ENCODE data around the gene AGFG2. TPM values are rescaled to one million over a fixed set of nuclear protein-coding genes. Genes with fewer than 3 reads are reported as not detected.
"Not testable (repeated sequence)": the region's sequence is repeated elsewhere in the genome, so short reads cannot be mapped to it uniquely, and the experiment has no call there.

The AGFG2 gene
- total and polyA plus RNA-seq, 2 donors (not counting 1 experiment from before 2014, with no cell fraction given) = 2.4 to 3.1 TPM

- H2AFZ ChIP-seq (ENCODE audit: low read length) = no peak overlapping the region
- no peaks in the 10 kb centered on the region for H3K79me2 ChIP-seq (ENCODE audit: control insufficient read depth, insufficient read depth, low read length)
- no peaks in the 10 kb centered on the region for H3K36me3 ChIP-seq (ENCODE audit: control insufficient read depth, insufficient read depth, low read length)
- H3K4me2 ChIP-seq (ENCODE audit: extremely low read depth, insufficient read depth, low read length) = no peak overlapping the region
- H3K4me1 ChIP-seq (ENCODE audit: control insufficient read depth, extremely low read depth, insufficient read depth, low read length) = no peaks in the 10 kb centered on the region
- TF ChIP-seq, protein P1, sequence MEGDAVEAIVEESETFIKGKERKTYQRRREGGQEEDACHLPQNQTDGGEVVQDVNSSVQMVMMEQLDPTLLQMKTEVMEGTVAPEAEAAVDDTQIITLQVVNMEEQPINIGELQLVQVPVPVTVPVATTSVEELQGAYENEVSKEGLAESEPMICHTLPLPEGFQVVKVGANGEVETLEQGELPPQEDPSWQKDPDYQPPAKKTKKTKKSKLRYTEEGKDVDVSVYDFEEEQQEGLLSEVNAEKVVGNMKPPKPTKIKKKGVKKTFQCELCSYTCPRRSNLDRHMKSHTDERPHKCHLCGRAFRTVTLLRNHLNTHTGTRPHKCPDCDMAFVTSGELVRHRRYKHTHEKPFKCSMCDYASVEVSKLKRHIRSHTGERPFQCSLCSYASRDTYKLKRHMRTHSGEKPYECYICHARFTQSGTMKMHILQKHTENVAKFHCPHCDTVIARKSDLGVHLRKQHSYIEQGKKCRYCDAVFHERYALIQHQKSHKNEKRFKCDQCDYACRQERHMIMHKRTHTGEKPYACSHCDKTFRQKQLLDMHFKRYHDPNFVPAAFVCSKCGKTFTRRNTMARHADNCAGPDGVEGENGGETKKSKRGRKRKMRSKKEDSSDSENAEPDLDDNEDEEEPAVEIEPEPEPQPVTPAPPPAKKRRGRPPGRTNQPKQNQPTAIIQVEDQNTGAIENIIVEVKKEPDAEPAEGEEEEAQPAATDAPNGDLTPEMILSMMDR (conservative IDR thresholded peaks at IDR 0.05 in 1 of 2, IDR thresholded peaks at IDR 0.05 in 1 of 2; ENCODE audit: low read depth in 1 of 2, low read length in 2 of 2) = no peak
- no peak for TF ChIP-seq EZH2 (IDR thresholded peaks at IDR 0.05; ENCODE audit: low read length, missing control alignments)
- DNase-seq (ENCODE audit: low read depth in 2 of 2) = no peak
- H3K4me3 ChIP-seq (replicated peaks in 1 of 4; ENCODE audit: control extremely low read depth in 1 of 4, insufficient read depth in 1 of 4, low read depth in 3 of 4, low read length in 4 of 4) = no peak overlapping the region
- H3K27ac ChIP-seq (ENCODE audit: insufficient read depth, low read length) = no peak overlapping the region
- peaks cover 2% of the 10 kb centered on the region for H3K27me3 ChIP-seq (ENCODE audit: control insufficient read depth, insufficient read depth, low read length)
- no peaks in the 10 kb centered on the region for H4K20me1 ChIP-seq (ENCODE audit: control insufficient read depth, extremely low read depth, insufficient read depth, low read length)
- no peak overlapping the region for H3K9ac ChIP-seq (ENCODE audit: insufficient read depth, low read length)
- no peaks in the 10 kb centered on the region for H3K9me3 ChIP-seq (ENCODE audit: control insufficient read depth, insufficient read depth, low read depth, low read length)
Measured at GRCh38 chr7:100496509-100496908, 42.5 kb upstream of the AGFG2 start.

DNA sequence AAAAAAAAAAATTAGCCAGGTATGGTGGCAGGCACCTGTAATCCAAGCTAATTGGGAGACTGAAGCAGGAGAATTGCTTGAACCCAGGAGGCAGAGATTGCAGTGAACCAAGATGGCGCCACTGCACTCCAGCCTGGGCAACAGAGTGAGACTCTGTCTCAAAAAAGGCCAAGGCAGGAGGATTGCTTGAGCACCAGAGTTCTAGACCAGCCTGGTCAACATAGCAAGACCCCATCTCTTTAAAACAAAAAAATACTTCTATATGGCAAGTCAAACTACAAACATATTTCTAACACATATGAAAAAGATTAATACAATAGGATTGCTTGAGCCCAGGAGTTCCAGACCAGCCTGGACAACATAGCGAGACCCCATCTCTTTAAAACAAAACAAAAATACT lies 38.3 kb upstream of the AGFG2 start:
- H3K36me3 ChIP-seq (ENCODE audit: control insufficient read depth, insufficient read depth, low read length); H3K4me2 ChIP-seq (ENCODE audit: extremely low read depth, insufficient read depth, low read length); H3K4me3 ChIP-seq (replicated peaks in 1 of 4; ENCODE audit: control extremely low read depth in 1 of 4, insufficient read depth in 1 of 4, low read depth in 3 of 4, low read length in 4 of 4); H3K27me3 ChIP-seq (ENCODE audit: control insufficient read depth, insufficient read depth, low read length); H2AFZ ChIP-seq (ENCODE audit: low read length); H3K9me3 ChIP-seq (ENCODE audit: control insufficient read depth, insufficient read depth, low read depth, low read length); H4K20me1 ChIP-seq (ENCODE audit: control insufficient read depth, extremely low read depth, insufficient read depth, low read length); H3K27ac ChIP-seq (ENCODE audit: insufficient read depth, low read length); H3K9ac ChIP-seq (ENCODE audit: insufficient read depth, low read length); DNase-seq (ENCODE audit: low read depth in 2 of 2); H3K79me2 ChIP-seq (ENCODE audit: control insufficient read depth, insufficient read depth, low read length); H3K4me1 ChIP-seq (ENCODE audit: control insufficient read depth, extremely low read depth, insufficient read depth, low read length): not testable (repeated sequence)

- not testable (repeated sequence) for H3K4me1 ChIP-seq (ENCODE audit: control insufficient read depth, extremely low read depth, insufficient read depth, low read length); H3K27ac ChIP-seq (ENCODE audit: insufficient read depth, low read length); DNase-seq (ENCODE audit: low read depth in 2 of 2); H3K9ac ChIP-seq (ENCODE audit: insufficient read depth, low read length); H3K79me2 ChIP-seq (ENCODE audit: control insufficient read depth, insufficient read depth, low read length); H4K20me1 ChIP-seq (ENCODE audit: control insufficient read depth, extremely low read depth, insufficient read depth, low read length); H3K36me3 ChIP-seq (ENCODE audit: control insufficient read depth, insufficient read depth, low read length); H2AFZ ChIP-seq (ENCODE audit: low read length); H3K4me2 ChIP-seq (ENCODE audit: extremely low read depth, insufficient read depth, low read length); H3K27me3 ChIP-seq (ENCODE audit: control insufficient read depth, insufficient read depth, low read length); H3K9me3 ChIP-seq (ENCODE audit: control insufficient read depth, insufficient read depth, low read depth, low read length); H3K4me3 ChIP-seq (replicated peaks in 1 of 4; ENCODE audit: control extremely low read depth in 1 of 4, insufficient read depth in 1 of 4, low read depth in 3 of 4, low read length in 4 of 4)
Measured at GRCh38 chr7:100504031-100504430, 35.0 kb upstream of the AGFG2 start.

DNA sequence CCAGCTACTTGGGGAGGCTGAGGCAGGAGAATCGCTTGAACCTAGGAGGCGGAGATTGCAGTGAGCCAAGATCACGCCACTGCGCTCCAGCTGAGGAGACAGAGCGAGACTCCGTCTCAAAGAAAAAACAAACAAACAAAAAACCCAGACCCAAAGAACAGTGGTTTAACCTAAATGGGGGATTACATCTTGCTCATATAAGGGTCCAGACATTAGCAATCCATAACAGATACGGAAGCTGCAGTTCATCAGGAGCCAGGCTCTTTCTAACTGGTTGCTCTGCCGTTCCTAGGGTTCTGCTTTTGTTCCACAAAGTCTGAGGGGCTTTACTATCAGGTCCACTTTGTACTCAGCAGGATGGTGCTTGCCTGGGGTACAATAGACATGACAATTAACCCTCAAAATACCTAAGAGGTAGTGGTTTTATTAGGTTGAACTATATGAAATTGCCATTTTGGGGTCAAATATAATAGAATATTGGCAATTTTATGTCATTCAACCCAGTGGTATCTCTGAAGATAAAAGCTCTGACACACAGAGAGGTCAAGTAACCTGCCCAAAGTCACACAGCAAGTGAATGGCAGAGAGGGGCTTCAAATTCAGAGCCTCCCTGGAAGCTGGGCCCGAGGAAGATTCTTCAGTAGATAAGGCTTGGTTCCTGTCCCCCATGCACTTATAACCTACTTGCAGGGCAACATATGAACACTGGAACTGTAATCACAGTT lies 34.0 kb upstream of the AGFG2 start:
- H3K79me2 ChIP-seq (ENCODE audit: control insufficient read depth, insufficient read depth, low read length) = no peaks in the 10 kb centered on the region
- peaks cover 2% of the 10 kb centered on the region for H3K4me1 ChIP-seq (ENCODE audit: control insufficient read depth, extremely low read depth, insufficient read depth, low read length)
- H3K36me3 ChIP-seq (ENCODE audit: control insufficient read depth, insufficient read depth, low read length) = no peaks in the 10 kb centered on the region
- H3K27ac ChIP-seq (ENCODE audit: insufficient read depth, low read length) = no peak overlapping the region
- no peak overlapping the region for H2AFZ ChIP-seq (ENCODE audit: low read length)
- no peak overlapping the region for H3K9ac ChIP-seq (ENCODE audit: insufficient read depth, low read length)
- DNase-seq (ENCODE audit: low read depth in 2 of 2) = no peak
- no peaks in the 10 kb centered on the region for H4K20me1 ChIP-seq (ENCODE audit: control insufficient read depth, extremely low read depth, insufficient read depth, low read length)
- H3K27me3 ChIP-seq (ENCODE audit: control insufficient read depth, insufficient read depth, low read length) = no peaks in the 10 kb centered on the region
- no peak overlapping the region for H3K4me2 ChIP-seq (ENCODE audit: extremely low read depth, insufficient read depth, low read length)
- TF ChIP-seq, protein P1 (conservative IDR thresholded peaks at IDR 0.05 in 1 of 2, IDR thresholded peaks at IDR 0.05 in 1 of 2; ENCODE audit: low read depth in 1 of 2, low read length in 2 of 2) = no peak
- no peak for TF ChIP-seq EZH2 (IDR thresholded peaks at IDR 0.05; ENCODE audit: low read length, missing control alignments)
- no peak overlapping the region for H3K4me3 ChIP-seq (replicated peaks in 1 of 4; ENCODE audit: control extremely low read depth in 1 of 4, insufficient read depth in 1 of 4, low read depth in 3 of 4, low read length in 4 of 4)
- H3K9me3 ChIP-seq (ENCODE audit: control insufficient read depth, insufficient read depth, low read depth, low read length) = no peaks in the 10 kb centered on the region
